NCI-H1105 treated with DMSO at 0.1 percent for 48 hours (cell line): ENCODE measurements around the gene ENTPD5.
"Not testable (repeated sequence)": the region's sequence is repeated elsewhere in the genome, so short reads cannot be mapped to it uniquely, and the experiment has no call there.

Source experiments
- DNase-seq: peaks from one replicate; lab custom pipeline; 2025; lab: John Stamatoyannopoulos, UW

ENTPD5 gene

DNA sequence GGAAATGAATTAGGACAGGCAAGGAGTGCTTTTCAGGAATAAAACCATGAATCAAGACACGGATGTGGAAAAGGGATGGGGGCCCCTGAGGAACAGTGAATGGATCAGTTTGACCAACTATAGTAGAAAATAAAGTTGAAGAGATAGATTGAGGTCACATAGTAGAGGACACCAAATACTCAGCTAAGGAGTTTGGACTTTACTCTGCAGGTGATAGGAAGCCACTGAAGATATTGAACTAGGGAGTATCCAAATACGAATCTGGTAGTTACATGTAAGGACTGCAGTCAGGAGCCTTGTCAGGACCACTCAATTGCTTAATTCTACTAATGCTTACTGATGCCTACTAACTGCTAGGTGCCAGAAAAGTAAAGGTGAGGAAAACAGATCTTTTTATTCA is 20.4 kb downstream of the ENTPD5 start:
- DNase-seq = no peak

DNA sequence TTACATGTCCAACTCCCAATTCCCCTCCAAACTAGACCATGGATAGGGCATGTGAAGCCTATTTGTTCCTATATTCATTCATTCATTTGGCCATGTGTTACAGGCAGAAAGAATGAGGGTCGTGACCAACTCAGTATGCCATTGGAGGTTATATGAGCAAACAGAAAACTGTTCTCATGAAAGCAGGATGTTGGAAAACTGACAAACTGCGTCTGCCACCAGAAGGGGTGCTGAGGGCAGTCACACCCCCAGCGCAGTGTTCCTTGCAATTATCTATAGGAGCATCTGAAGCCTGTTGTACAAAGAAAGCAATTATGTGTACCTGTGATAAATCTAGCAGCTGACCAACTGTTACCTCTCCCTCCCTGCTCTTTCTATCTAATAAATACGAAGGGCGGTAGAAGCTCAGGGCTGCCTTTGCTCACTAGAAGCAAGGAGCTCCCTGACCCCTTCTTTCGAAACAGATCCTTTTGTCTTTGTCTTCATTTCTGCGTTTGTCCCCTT is 21.1 kb downstream of the ENTPD5 start:
- DNase-seq = no peak

DNA sequence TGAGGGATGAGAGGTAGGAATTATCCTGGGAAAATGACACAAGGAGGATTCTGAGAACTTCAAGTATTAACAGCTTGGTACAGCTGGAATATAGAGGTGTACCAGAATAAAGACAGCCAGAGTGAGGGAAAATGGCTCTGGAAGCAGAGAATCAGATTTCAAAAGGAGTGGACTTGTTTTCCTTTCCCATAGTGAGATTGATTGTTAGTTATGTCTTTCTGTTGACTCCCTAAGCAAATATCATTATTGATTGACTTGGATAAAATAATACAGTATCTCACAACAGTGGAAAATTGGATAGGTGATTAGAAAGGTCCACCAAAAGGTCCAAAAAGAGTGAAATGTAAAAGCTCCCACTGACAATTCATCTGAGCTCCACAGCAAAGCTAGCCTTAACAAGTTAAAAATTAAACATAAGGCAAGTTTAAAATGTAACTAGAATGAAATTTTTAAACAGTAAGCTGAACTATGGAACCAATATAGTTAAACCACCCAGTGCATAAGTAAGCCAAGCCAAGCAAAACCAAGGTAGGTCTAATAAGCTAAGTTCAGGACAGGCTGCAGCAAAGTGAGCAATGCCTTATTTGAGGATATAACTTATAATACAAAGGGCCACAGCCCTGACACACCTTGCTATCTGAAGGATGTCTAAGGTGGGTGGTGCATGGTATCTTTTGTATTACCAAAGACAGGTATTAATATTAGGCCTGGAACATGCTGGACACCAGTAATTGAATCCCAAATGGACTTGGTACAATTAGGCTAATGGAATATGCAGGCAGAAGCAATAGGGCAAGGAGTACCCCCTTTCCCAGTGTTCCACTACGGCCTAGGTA is 21.8 kb downstream of the ENTPD5 start:
- DNase-seq = no peak

DNA sequence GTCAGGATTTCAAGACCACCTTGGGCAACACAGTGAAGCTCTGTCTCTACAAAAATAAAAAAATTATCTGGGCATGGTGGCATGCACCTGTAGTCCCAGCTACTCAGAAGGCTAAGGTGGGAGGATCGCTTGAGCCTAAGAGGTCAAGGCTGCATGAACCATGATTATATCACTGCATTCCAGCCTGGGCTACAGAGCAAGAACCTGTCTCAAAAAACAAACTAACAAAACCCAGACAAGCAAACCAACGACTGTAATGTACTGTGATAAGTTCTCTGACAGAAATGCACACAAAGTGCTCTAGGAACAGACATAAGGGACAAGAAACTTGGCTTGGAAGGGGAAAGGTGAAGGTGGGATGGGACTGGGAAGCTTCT is 22.4 kb downstream of the ENTPD5 start:
- DNase-seq = no peak

DNA sequence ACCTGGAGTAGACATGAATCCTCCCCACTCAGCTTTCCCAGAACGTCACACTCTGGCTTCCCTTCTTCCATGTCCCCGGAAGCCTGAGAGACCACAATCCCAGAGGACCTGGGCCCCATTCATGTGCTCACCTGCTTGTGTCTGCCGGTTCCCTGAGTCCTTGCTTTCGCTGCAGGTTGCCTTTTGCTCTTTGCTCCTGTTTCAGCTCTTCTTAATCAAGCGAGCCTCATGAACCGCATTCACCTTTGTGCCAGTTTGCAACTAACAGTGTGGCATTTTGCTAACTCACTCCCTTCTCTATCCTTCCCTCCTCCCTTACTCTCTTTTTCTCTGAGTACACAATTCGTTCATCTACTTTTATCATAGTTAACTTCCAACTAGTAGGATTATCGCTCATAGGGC is 23.1 kb downstream of the ENTPD5 start:
- no peak for DNase-seq

GRCh38 chr14:73994926-73995325 is 24.2 kb downstream of the ENTPD5 start:
- DNase-seq = not testable (repeated sequence)

GRCh38 chr14:73991092-73991491 is 28.0 kb downstream of the ENTPD5 start:
- DNase-seq = no peak

DNA sequence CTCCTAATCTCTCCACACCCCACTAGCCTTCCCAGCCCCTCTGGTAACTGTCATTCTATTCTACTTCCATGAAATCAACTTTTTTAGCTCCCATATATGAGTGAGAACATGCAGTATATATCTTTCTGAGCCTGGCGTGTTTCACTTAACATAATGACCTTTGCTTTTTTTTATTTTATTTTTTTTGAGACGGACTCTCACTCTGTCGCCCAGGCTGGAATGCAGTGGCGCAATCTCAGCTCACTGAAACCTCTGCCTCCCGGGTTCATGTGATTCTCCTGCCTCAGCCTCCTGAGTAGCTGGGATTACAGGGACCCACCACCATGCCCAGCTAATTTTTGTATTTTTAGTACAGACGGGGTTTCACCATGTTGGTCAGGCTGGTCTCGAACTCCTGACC is 30.4 kb downstream of the ENTPD5 start:
- not testable (repeated sequence) for DNase-seq

GRCh38 chr14:73988065-73988464 is 31.0 kb downstream of the ENTPD5 start:
- no peak for DNase-seq

- DNase-seq = no peak
These were observed 41.2 kb downstream of the ENTPD5 start for GRCh38 chr14:73977896-73978295.

DNA sequence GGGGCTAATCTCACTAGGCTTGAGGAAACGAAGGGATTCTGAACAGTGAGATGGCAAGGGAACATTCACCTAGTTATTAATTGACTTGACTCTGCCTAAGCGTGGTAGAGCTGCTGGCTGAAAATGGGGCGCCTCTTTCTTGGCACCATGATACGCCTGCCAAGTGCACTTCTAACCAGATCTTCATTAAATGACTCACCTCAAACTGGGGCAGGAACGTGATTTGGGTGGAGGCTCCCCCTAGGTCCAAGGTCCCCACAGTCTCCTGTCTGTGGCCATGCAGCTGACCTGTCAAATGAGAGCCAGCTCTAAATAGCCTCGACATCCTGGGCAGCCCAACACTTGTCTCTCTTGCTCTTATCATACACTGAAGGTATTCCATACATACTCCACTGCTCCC is 43.0 kb downstream of the ENTPD5 start:
- DNase-seq = no peak

DNA sequence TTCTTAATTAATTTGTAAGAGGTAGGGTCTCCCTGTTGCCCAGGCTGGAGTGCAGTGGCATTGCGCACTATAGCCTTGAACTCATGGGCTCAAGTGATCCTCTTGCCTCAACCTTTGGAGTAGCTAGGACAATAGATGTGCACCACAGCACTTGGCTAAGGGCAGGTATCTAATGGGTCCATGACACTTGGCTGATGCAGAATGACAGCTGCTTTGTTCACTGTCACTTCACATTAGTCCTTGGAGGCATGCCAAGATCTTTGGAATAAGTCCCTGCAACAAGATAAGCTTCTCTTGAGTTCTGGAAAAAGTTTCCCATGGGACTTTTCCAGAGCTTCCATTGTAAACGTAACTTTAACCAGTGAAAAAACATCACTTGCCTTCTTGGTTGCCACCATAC is 45.6 kb downstream of the ENTPD5 start:
- DNase-seq = peak; percentile 41

DNA sequence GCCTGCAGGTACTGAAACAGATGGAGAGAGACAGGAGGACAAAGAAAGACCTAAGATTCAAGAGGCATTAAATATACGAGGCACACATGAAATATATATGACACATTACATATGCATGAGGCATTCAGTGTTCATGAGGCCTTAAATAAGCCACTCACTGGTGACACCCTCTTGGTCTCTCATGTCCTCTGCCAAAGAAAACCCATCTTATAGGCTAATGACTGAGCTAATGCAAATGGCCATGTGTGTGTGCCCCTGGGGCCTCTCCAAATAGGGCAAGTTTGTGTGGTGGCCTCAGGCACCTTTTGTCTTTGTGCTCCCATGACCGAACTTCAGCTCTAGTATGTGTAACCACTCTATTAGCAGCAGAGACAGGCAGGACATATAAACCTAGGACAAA is 50.2 kb downstream of the ENTPD5 start:
- no peak for DNase-seq

- no peak for DNase-seq
These were observed 53.9 kb downstream of the ENTPD5 start for GRCh38 chr14:73965216-73965615.

DNA sequence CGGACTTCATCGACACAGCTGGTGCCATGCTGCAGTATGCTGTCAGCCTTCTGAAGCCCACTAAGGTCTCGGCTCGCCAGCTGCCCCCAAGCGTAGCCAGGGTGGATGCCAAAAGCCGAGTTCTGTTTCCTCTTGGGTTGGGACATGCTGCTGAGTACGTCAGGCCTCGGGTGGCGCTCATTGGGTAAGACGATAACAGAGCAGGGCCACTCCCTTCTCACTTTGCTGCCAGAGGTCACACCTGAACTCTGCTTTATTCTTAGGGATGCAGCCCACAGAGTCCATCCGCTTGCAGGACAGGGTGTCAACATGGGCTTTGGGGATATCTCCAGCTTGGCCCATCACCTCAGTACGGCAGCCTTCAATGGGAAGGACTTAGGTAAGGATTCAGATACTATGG is 57.9 kb downstream of the ENTPD5 start:
- DNase-seq = no peak

- no peak for DNase-seq
These were observed 60.5 kb downstream of the ENTPD5 start for GRCh38 chr14:73958591-73958990.

- DNase-seq = no peak
These were observed 63.4 kb downstream of the ENTPD5 start for GRCh38 chr14:73955674-73956073.

- no peak for DNase-seq
These were observed 65.4 kb downstream of the ENTPD5 start for GRCh38 chr14:73953731-73954130.

DNA sequence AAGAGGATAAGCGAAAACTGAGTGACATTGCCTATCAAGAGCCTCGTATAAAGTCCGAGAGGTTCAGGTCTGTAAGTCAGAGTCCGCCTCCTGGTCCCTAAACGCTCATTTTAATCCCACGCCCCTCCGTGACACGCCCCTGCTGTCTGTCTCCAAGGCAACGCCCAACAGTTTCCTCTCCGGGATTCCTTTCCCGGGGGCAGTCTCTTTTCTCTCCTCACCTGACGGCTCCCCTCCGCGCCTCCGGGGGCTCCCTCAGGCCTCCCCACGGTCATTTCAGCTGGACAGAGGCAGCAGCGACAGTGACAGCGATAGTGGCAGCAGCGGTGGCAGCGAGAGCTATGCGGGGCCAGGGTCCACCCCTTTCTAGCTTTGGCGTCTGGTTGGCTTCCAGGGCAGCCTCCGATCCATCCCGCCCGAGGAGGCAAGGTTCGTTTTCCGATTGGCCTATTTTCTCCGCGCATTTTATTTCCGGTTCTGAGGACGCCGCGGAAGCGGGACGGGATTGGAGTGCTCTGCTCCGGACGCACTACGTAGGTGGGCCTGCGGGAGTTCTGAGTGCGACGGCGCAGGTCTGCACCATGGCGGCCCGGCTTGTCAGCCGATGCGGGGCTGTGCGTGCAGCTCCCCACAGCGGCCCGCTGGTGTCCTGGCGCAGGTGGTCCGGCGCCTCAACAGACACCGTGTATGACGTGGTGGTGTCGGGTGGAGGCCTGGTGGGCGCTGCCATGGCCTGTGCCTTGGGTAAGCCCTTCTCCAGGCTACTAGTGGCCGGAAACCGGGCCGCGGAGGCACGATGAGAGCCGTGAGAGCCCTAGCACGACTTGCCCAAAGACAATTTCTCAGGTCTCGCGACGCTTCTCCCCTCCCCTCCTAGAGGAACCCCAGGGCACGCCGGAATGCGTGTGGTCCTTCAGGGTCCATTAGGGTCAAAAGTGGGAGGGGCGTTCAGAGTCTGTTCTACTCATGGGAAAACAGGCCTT is 69.0 kb downstream of the ENTPD5 start, which contains the start of the genes COQ6 and FAM161B:
Gene COQ6, plus strand, starts transcription at position 551 of the 983 bp plus-strand sequence. Its CDS starts 31 bp downstream, at position 582.
Gene FAM161B, minus strand, starts transcription at position 343 of the 983 bp plus-strand sequence. Its CDS starts 68 bp downstream, at position 275.
- peak; percentile 98 for DNase-seq

DNA sequence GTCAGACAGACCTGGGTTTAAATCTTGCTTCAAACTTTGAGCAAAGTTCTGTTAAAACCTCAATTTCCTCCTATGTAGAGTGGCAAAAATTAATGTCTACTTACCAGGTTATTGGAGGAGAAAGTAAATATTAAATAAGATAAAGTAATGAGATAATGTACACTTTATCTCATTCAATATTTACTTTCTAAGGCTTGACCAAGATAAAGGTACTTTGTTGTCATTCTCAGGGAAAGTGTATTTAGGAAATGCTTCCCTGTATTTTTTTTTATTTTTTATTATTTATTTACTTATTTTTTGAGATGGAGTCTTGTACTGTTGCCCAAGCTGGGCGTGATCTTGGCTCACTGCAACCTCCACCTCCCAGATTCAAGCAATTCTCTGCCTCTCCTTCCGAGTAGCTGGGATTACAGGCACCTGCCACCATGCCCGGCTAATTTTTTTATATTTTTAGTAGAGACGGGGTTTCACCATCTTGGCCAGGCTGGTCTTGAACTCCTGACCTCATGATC is 73.9 kb downstream of the ENTPD5 start:
- DNase-seq = no peak

DNA sequence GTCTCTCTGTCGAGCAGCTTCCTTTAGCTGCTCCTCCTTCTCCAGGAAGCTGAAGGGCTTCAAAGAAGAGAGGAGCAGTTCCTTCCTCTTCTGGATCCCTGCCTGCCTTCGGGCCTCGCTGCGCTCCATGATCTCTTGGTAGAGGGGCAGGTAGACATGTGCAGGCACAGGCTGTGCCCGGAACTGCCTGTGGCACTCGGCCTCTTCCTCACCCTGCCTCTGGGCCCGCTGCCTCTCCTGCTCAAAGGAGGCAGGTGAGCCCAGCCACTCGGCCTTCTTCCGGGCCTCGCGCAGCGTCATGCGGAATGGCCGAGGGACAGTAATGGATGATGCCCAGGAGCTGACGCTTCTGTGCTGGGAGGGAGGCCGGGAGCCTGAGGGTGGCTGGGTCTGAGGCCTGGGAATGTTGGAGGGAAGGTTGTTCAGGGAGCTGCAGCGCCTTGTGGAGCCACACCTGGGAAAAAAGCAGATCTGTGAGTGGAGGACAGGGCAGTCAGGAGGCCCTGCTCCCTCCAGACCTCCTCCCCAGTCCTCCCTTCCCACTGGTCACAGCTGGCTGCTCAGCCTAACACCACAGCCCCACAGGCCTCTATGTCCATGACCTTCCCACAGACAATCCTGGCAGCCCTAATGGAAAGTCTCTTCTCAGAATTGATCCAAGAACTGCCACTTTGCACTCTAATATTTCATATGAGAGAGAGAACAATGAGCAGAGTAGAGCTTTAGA is 74.5 kb downstream of the ENTPD5 start:
- DNase-seq = no peak

GRCh38 chr14:73943083-73943482 is 76.0 kb downstream of the ENTPD5 start:
- no peak for DNase-seq
